IMR-90 (cell line): ENCODE results near the gene P3H1. TPM values are rescaled to one million over a fixed set of nuclear protein-coding genes. Genes with fewer than 3 reads are reported as not detected.

Experiments used
- ATAC-seq: fragments of 200-7000 bp; cut with Tn5 transposase; 2 replicates; pipeline ENCODE4 v1.9.1; 2020; ENCODE audit warnings: low read depth, mild to moderate bottlenecking, moderate library complexity
- BruUV-seq: library from RNA; stranded (reverse); fragments of 400-500 nt; replicated peaks from 2 replicates; lab custom pipeline; 2021; lab: Mats Ljungman, UMichigan
- CTCF ChIA-PET: fragments of 300-600 bp; formaldehyde crosslinking; extraction: SDS; loops from one replicate; lab custom pipeline; 2021; ENCODE audit warnings: antibody characterized with exemption; lab: Yijun Ruan, JAX
- POLR2A ChIA-PET: fragments of 300-600 bp; sonication (Branson Sonifier 250); formaldehyde crosslinking; loops from one replicate; lab custom pipeline; 2022; ENCODE audit warnings: antibody characterized with exemption; ENCODE audit not compliant: unreplicated experiment; lab: Charles Lee
- DNase-seq: peaks from one replicate; pipeline ENCODE4 v3.0.0; 2013
- H2AFZ ChIP-seq: replicated peaks from 2 replicates; pipeline ENCODE3; 2013; ENCODE audit warnings: low read length, mild to moderate bottlenecking; ENCODE audit not compliant: poor library complexity
- H2AK5ac ChIP-seq: 2 replicates; pipeline ENCODE4 v1.6.1; 2013; ENCODE audit warnings: low read depth, low read length, inconsistent platforms
- H2AK9ac ChIP-seq: replicated peaks from 2 replicates; pipeline ENCODE3; 2013; ENCODE audit warnings: mild to moderate bottlenecking, low read depth, low read length, moderate library complexity; ENCODE audit not compliant: poor library complexity
- H2BK120ac ChIP-seq: 2 replicates; pipeline ENCODE4 v1.6.1; 2013; ENCODE audit warnings: low read depth, low read length, inconsistent platforms
- H2BK15ac ChIP-seq: 3 replicates; pipeline ENCODE4 v1.6.1; 2013; ENCODE audit warnings: low read depth, low read length, inconsistent platforms
- H2BK20ac ChIP-seq: 2 replicates; pipeline ENCODE4 v1.6.1; 2013; ENCODE audit warnings: low read depth, mild to moderate bottlenecking, inconsistent platforms, low read length, moderate library complexity
- H2BK5ac ChIP-seq: 2 replicates; pipeline ENCODE4 v1.6.1; 2013; ENCODE audit warnings: mild to moderate bottlenecking, low read depth, low read length, inconsistent platforms; ENCODE audit not compliant: poor library complexity, severe bottlenecking
- H3K14ac ChIP-seq: replicated peaks from 2 replicates; pipeline ENCODE4 v1.6.1; 2013; ENCODE audit warnings: low read depth, low read length, inconsistent platforms
- H3K18ac ChIP-seq: 2 replicates; pipeline ENCODE4 v1.6.1; 2013; ENCODE audit warnings: low read depth, low read length, control low read depth
- H3K23ac ChIP-seq: 2 replicates; pipeline ENCODE4 v1.6.1; 2013; ENCODE audit warnings: low read depth, low read length, inconsistent platforms
- H3K27ac ChIP-seq: 2 replicates; pipeline ENCODE4 v1.5.1; 2013; ENCODE audit warnings: mild to moderate bottlenecking, control low read depth, low read length; ENCODE audit not compliant: insufficient read depth
- H3K27me3 ChIP-seq: 2 replicates; pipeline ENCODE4 v1.6.1; 2013; ENCODE audit warnings: low read length; ENCODE audit not compliant: control insufficient read depth, insufficient read depth
- H3K36me3 ChIP-seq: 2 replicates; pipeline ENCODE4 v1.6.1; 2013; ENCODE audit warnings: low read length, mixed read lengths; ENCODE audit not compliant: control insufficient read depth, insufficient read depth
- H3K4ac ChIP-seq: 2 replicates; pipeline ENCODE4 v1.6.1; 2013; ENCODE audit warnings: low read depth, low read length, inconsistent platforms
- H3K4me1 ChIP-seq: 2 replicates; pipeline ENCODE4 v1.6.1; 2013; ENCODE audit warnings: low read length, mixed read lengths; ENCODE audit not compliant: control insufficient read depth, insufficient read depth
- H3K4me2 ChIP-seq: 2 replicates; pipeline ENCODE4 v1.6.1; 2013; ENCODE audit warnings: low read depth, mild to moderate bottlenecking, control low read depth, low read length, moderate library complexity
- H3K4me3 ChIP-seq: 2 replicates; pipeline ENCODE4 v1.5.1; 2013; ENCODE audit warnings: low read depth, mild to moderate bottlenecking, control low read depth, low read length, moderate library complexity; ENCODE audit not compliant: insufficient read depth
- H3K56ac ChIP-seq: 2 replicates; pipeline ENCODE4 v1.6.1; 2013; ENCODE audit warnings: low read length, inconsistent platforms; ENCODE audit not compliant: insufficient read depth; ENCODE audit errors: extremely low read depth
- H3K79me1 ChIP-seq, 2 experiments: 2 replicates each; pipeline ENCODE4 v1.6.1; 2013; ENCODE audit warnings: low read length in 2 of 2, inconsistent platforms in 1 of 2, low read depth in 1 of 2
- H3K9ac ChIP-seq: 2 replicates; pipeline ENCODE4 v1.6.1; 2013; ENCODE audit warnings: low read depth, low read length, control low read depth
- H3K9me1 ChIP-seq: 2 replicates; pipeline ENCODE4 v1.6.1; 2013; ENCODE audit warnings: low read length, inconsistent platforms; ENCODE audit not compliant: insufficient read depth
- H3K9me3 ChIP-seq: 2 replicates; pipeline ENCODE4 v1.6.1; 2013; ENCODE audit warnings: low read length; ENCODE audit not compliant: control insufficient read depth, insufficient read depth
- H4K20me1 ChIP-seq: 2 replicates; pipeline ENCODE4 v1.6.1; 2013; ENCODE audit warnings: low read length, inconsistent platforms; ENCODE audit not compliant: insufficient read depth
- H4K5ac ChIP-seq: 2 replicates; pipeline ENCODE4 v1.6.1; 2013; ENCODE audit warnings: mild to moderate bottlenecking, low read depth, low read length, control low read depth
- H4K8ac ChIP-seq, 2 experiments: 2 replicates each; pipeline ENCODE4 v1.6.1; 2013; ENCODE audit warnings: low read depth in 2 of 2, low read length in 2 of 2, control low read depth in 1 of 2, inconsistent platforms in 1 of 2
- H4K91ac ChIP-seq: 2 replicates; pipeline ENCODE4 v1.6.1; 2013; ENCODE audit warnings: low read depth, low read length, inconsistent platforms; ENCODE audit not compliant: insufficient read depth
- BHLHE40 ChIP-seq: fragments of 150-350 bp; IDR thresholded peaks from 2 replicates; pipeline ENCODE4 v1.6.1; 2016; ENCODE audit warnings: mild to moderate bottlenecking, low read depth, low read length
- MAFK ChIP-seq: IDR thresholded peaks from 2 replicates; pipeline ENCODE4 v1.6.1; 2012; ENCODE audit warnings: low read depth, low read length, improper control_type of control experiment
- MAZ ChIP-seq: IDR thresholded peaks from 2 replicates; pipeline ENCODE4 v1.6.1; 2012; ENCODE audit warnings: low read depth, mild to moderate bottlenecking, low read length, improper control_type of control experiment, moderate library complexity, borderline replicate concordance
- MXI1 ChIP-seq: IDR thresholded peaks from 2 replicates; pipeline ENCODE4 v1.6.1; 2012; ENCODE audit warnings: low read depth, mild to moderate bottlenecking, low read length, moderate library complexity, borderline replicate concordance
- NFE2L2 ChIP-seq: fragments of 150-350 bp; IDR thresholded peaks from 2 replicates; pipeline ENCODE4 v1.6.1; 2016; ENCODE audit warnings: low read depth, mild to moderate bottlenecking, low read length
- POLR2A ChIP-seq: IDR thresholded peaks from 2 replicates; pipeline ENCODE4 v1.6.1; 2012; ENCODE audit warnings: mild to moderate bottlenecking, low read depth, low read length
- RAD21 ChIP-seq: IDR thresholded peaks from 2 replicates; pipeline ENCODE4 v1.6.1; 2012; ENCODE audit warnings: low read length, improper control_type of control experiment
- RFX5 ChIP-seq: IDR thresholded peaks from 2 replicates; pipeline ENCODE4 v1.8.0; 2012; ENCODE audit warnings: low read depth, mild to moderate bottlenecking, low read length, moderate library complexity
- SMC3 ChIP-seq: fragments of 150-350 bp; IDR thresholded peaks from 2 replicates; pipeline ENCODE4 v1.6.1; 2016; ENCODE audit warnings: low read depth, mild to moderate bottlenecking, antibody characterized with exemption, low read length, moderate library complexity
- USF2 ChIP-seq: fragments of 150-350 bp; IDR thresholded peaks from 2 replicates; pipeline ENCODE4 v1.6.1; 2017; ENCODE audit warnings: mild to moderate bottlenecking, antibody characterized with exemption, low read length, low read depth
- WGBS, 2 experiments: methylation state at CpG; one replicate each; pipeline versions ENCODE4 v1.1.5 to v1.1.7; 2013; ENCODE audit warnings: missing lambda C conversion rate in 2 of 2; ENCODE audit not compliant: insufficient read length in 1 of 2; ENCODE audit errors: extremely low coverage in 2 of 2; 5-methylcytosine and 5-hydroxymethylcytosine counted together
- dilution Hi-C: fragments of 300-500 bp; cut with HindIII; formaldehyde crosslinking; loops from one replicate; pipeline ENCODE4 v1.14.3; 2018; ENCODE audit warnings: low sequenced_read_pairs; ENCODE audit not compliant: unreplicated experiment
- in situ Hi-C: fragments of 300-500 bp; cut with MboI; formaldehyde crosslinking; loops from 3 replicates; pipeline ENCODE4 v1.14.3; 2019; ENCODE audit warnings: low sequenced_read_pairs, inconsistent platforms, mixed read lengths
- intact Hi-C: fragments of 100-400 bp; cut with micrococcal nuclease; formaldehyde crosslinking; loops from 2 replicates; pipeline ENCODE4 v1.10.0; 2022
- polyA plus RNA-seq, 3 experiments: library from polyadenylated mRNA; depleted of rRNA; stranded (reverse); fragments of >200 nt; gene quantifications; 2 replicates each; pipeline ENCODE4 v1.2.3, GENCODE V29; 2012; ENCODE audit warnings: low replicate concordance in 1 of 3
- total RNA-seq: library from RNA; depleted of rRNA; stranded (reverse); fragments of >200 nt; gene quantifications from 2 replicates; pipeline ENCODE4 v1.2.3, GENCODE V29; 2012

The P3H1 gene
- total and polyA plus RNA-seq, 2 of the 4 experiments (the other 2 are of a cell fraction): 108 to 210 TPM

GRCh38 chr1:42815941-42816584 lies 49.2 kb upstream of the P3H1 start:
- ChIA-PET POLR2A (interaction anchor here (0.7 kb wide), 1 partner anchor 10 kb away, joined by 4 read pairs; no protein-coding TSS in a partner anchor), CTCF (interaction anchor here (0.6 to 0.8 kb wide), 2 partner anchors 45 to 52 kb away, joined by 3 to 4 read pairs; no protein-coding TSS in a partner anchor)
- peak overlapping the region; percentile 55; the same call in 1 of the 2 replicates for H3K56ac ChIP-seq

More at GRCh38 chr1:42815941-42816584, 49.2 kb upstream of the P3H1 start:
- in situ Hi-C loops: no loop called here
- intact Hi-C loops: loop anchor here (5.0 kb wide), 1 partner anchor 49 kb away; the partner anchor contains the start of genes C1orf50 and P3H1
- Histone ChIP-seq H3K27me3 (no peaks in the 10 kb centered on the region), H4K5ac (peak overlapping the region; percentile 62), H3K36me3 (0 out of 2 replicates have a peak, but pooled peaks cover 2% of the 10 kb centered on the region), H3K79me1 (peaks cover 27 to 54% of the 10 kb centered on the region in 2 experiments), H3K9me1 (peaks cover 4% of the 10 kb centered on the region; the same call in 1 of the 2 replicates), H2BK20ac (no peak overlapping the region; the same call in 1 of the 2 replicates), H2BK15ac (peak overlapping the region; percentile 66; the same call in 1 of the 3 replicates), H2AK9ac (peak overlapping the region; percentile 48), H2BK120ac (peak overlapping the region; percentile 13), H3K27ac (peak overlapping the region; percentile 94), H3K14ac (peak overlapping the region; percentile 77), H2BK5ac (peak overlapping the region; percentile 7), H3K9ac (peak overlapping the region; percentile 94), H3K23ac (peak overlapping the region; percentile 50), H3K4ac (peak overlapping the region; percentile 64), H4K8ac (peak overlapping the region; percentile 69 to 94; a peak in 3 of 4 replicates), H4K91ac (peak overlapping the region; percentile 48), H3K4me1 (peaks cover 2% of the 10 kb centered on the region; the same call in 1 of the 2 replicates), H3K4me2 (peak overlapping the region; percentile 96), H2AK5ac (peak overlapping the region; percentile 80; the same call in 1 of the 2 replicates), H3K4me3 (peak overlapping the region; percentile 92), H4K20me1 (no peaks in the 10 kb centered on the region), H3K18ac (no peak overlapping the region; the same call in 1 of the 2 replicates), H2AFZ (peak overlapping the region; percentile 91), H3K9me3 (no peaks in the 10 kb centered on the region)
- BruUV-seq: no TSS peak
- dilution Hi-C loops: no loop called here
- TF ChIP-seq RFX5: no peak
- no peak for TF ChIP-seq MAZ
- TF ChIP-seq MAFK: no peak
- TF ChIP-seq USF2: no peak
- TF ChIP-seq NFE2L2: no peak
- TF ChIP-seq SMC3: no peak
- TF ChIP-seq POLR2A: no peak
- no peak for TF ChIP-seq RAD21
- TF ChIP-seq MXI1: no peak
- no peak for TF ChIP-seq BHLHE40
- ATAC-seq (no peak), DNase-seq (peak; percentile 6)
- 24% methylated on average over 4 of the region's 7 CpGs; no CpG with 5 or more reads in 1 of the 2 experiments for WGBS, 2 experiments
